Keratinocyte (primary cell): ENCODE data around the gene ZSCAN5B. TPM values are rescaled to one million over a fixed set of nuclear protein-coding genes. Genes with fewer than 3 reads are reported as not detected.

Experiments used
- DNase-seq: peaks from one replicate; pipeline ENCODE4 v3.0.0-alpha.2; 2011; ENCODE audit warnings: low read depth, missing footprints, low spot score
- FAIRE-seq: peaks from 2 replicates; lab custom pipeline; 2011; peaks lifted over from hg19 to GRCh38; lab: Jason Lieb, UNC
- H2AFZ ChIP-seq: 2 replicates; pipeline ENCODE4 v1.6.0; 2012; ENCODE audit warnings: low read length, control low read depth, inconsistent platforms; ENCODE audit not compliant: control insufficient read depth
- H3K27ac ChIP-seq: 2 replicates; pipeline ENCODE4 v1.5.1; 2011; ENCODE audit warnings: low read length; ENCODE audit not compliant: control insufficient read depth, insufficient read depth
- H3K27me3 ChIP-seq: 3 replicates; pipeline ENCODE4 v1.6.0; 2011; ENCODE audit warnings: low read length; ENCODE audit not compliant: control insufficient read depth, insufficient read depth; ENCODE audit errors: extremely low read depth
- H3K36me3 ChIP-seq, 2 experiments: 2 replicates in 1 of 2; 3 replicates in 1 of 2; pipeline ENCODE4 v1.5.1; 2011; ENCODE audit warnings: low read length in 2 of 2, mild to moderate bottlenecking in 1 of 2; ENCODE audit not compliant: control insufficient read depth in 2 of 2, insufficient read depth in 2 of 2; ENCODE audit errors: extremely low read depth in 1 of 2
- H3K4me1 ChIP-seq: 3 replicates; pipeline ENCODE4 v1.5.1; 2011; ENCODE audit warnings: low read length; ENCODE audit not compliant: control insufficient read depth, insufficient read depth; ENCODE audit errors: extremely low read depth
- H3K4me2 ChIP-seq: 3 replicates; pipeline ENCODE4 v1.6.0; 2011; ENCODE audit warnings: low read depth, low read length; ENCODE audit not compliant: control insufficient read depth, insufficient read depth; ENCODE audit errors: extremely low read depth
- H3K4me3 ChIP-seq, 3 experiments: fragments of 200-600 bp in 1 of 3; sonication (generic) in 1 of 3; 2 replicates in 2 of 3; 3 replicates in 1 of 3; pipeline ENCODE4 v1.5.1; 2011 to 2016; ENCODE audit warnings: low read length in 3 of 3, mild to moderate bottlenecking in 3 of 3, control low read depth in 2 of 3, inconsistent platforms in 1 of 3, low read depth in 1 of 3, mixed read lengths in 1 of 3, mixed run types in 1 of 3, moderate library complexity in 1 of 3; ENCODE audit not compliant: control insufficient read depth in 2 of 3, insufficient read depth in 2 of 3; ENCODE audit errors: extremely low read depth in 1 of 3
- H3K79me2 ChIP-seq: 2 replicates; pipeline ENCODE4 v1.6.0; 2012; ENCODE audit warnings: low read length; ENCODE audit not compliant: control insufficient read depth, insufficient read depth
- H3K9ac ChIP-seq: 3 replicates; pipeline ENCODE4 v1.6.0; 2011; ENCODE audit warnings: low read length; ENCODE audit not compliant: control insufficient read depth, insufficient read depth; ENCODE audit errors: extremely low read depth
- H3K9me1 ChIP-seq: 3 replicates; pipeline ENCODE4 v1.6.0; 2011; ENCODE audit warnings: low read length; ENCODE audit not compliant: control insufficient read depth, insufficient read depth; ENCODE audit errors: extremely low read depth
- H3K9me3 ChIP-seq: 2 replicates; pipeline ENCODE4 v1.5.1; 2012; ENCODE audit warnings: low read depth, low read length; ENCODE audit not compliant: control insufficient read depth
- H4K20me1 ChIP-seq: 3 replicates; pipeline ENCODE4 v1.6.0; 2011; ENCODE audit warnings: low read length; ENCODE audit not compliant: control insufficient read depth, insufficient read depth; ENCODE audit errors: extremely low read depth
- EZH2 ChIP-seq: IDR thresholded peaks from one replicate; pipeline ENCODE4 v1.6.1; 2012; ENCODE audit warnings: inconsistent platforms, mild to moderate bottlenecking, low read length, moderate library complexity
- dilution Hi-C: fragments of 300-500 bp; cut with MboI; formaldehyde crosslinking; loops from one replicate; pipeline ENCODE4 v1.7.0; 2020; ENCODE audit warnings: low sequenced_read_pairs; ENCODE audit not compliant: extremely low pct_ligation_motif_present
- polyA plus RNA-seq, 5 experiments: library from polyadenylated mRNA; depleted of rRNA in 3 of 5; stranded (reverse) in 3 of 5; stranded (forward) in 1 of 5; unstranded in 1 of 5; fragments of >200 nt; gene quantifications; 1 replicate in 1 of 5; 2 replicates in 3 of 5; 3 replicates in 1 of 5; pipeline versions ENCODE4 v1.2.1 to v1.2.3, GENCODE V29; 2011 to 2012; ENCODE audit warnings: missing spikeins in 2 of 5, low read depth in 1 of 5, low replicate concordance in 1 of 5
- TF ChIP-seq, protein P1 (sequence below), 3 experiments: IDR thresholded peaks in 1 of 3; conservative IDR thresholded peaks in 1 of 3; optimal IDR thresholded peaks in 1 of 3; 2 replicates in 2 of 3; 3 replicates in 1 of 3; pipeline versions ENCODE3 to v1.5.1; 2011; ENCODE audit warnings: low read length in 3 of 3, mild to moderate bottlenecking in 3 of 3, moderate library complexity in 2 of 3, control low read depth in 1 of 3, inconsistent platforms in 1 of 3; ENCODE audit not compliant: insufficient read depth in 2 of 3; ENCODE audit errors: extremely low read depth in 1 of 3

The ZSCAN5B gene
- polyA plus RNA-seq, 1 donor (not counting 4 experiments of a cell fraction or from before 2014, with no cell fraction given) = not detected

GRCh38 chr19:56148096-56148495, 49.5 kb downstream of the ZSCAN5B start:
- Histone ChIP-seq H3K4me2 (no peak overlapping the region), H3K79me2 (peaks cover 24% of the 10 kb centered on the region), H3K27me3 (no peaks in the 10 kb centered on the region), H3K9ac (no peak overlapping the region), H3K9me3 (no peaks in the 10 kb centered on the region), H3K4me3 (no peak overlapping the region), H3K9me1 (no peaks in the 10 kb centered on the region), H4K20me1 (no peaks in the 10 kb centered on the region), H3K4me1 (no peaks in the 10 kb centered on the region), H3K36me3 (peaks cover 3 to 10% of the 10 kb centered on the region in 2 experiments), H3K27ac (no peak overlapping the region), H2AFZ (no peak overlapping the region)
- TF ChIP-seq, protein P1, sequence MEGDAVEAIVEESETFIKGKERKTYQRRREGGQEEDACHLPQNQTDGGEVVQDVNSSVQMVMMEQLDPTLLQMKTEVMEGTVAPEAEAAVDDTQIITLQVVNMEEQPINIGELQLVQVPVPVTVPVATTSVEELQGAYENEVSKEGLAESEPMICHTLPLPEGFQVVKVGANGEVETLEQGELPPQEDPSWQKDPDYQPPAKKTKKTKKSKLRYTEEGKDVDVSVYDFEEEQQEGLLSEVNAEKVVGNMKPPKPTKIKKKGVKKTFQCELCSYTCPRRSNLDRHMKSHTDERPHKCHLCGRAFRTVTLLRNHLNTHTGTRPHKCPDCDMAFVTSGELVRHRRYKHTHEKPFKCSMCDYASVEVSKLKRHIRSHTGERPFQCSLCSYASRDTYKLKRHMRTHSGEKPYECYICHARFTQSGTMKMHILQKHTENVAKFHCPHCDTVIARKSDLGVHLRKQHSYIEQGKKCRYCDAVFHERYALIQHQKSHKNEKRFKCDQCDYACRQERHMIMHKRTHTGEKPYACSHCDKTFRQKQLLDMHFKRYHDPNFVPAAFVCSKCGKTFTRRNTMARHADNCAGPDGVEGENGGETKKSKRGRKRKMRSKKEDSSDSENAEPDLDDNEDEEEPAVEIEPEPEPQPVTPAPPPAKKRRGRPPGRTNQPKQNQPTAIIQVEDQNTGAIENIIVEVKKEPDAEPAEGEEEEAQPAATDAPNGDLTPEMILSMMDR (optimal IDR thresholded peaks at IDR 0.05 in 1 of 3, IDR thresholded peaks at IDR 0.05 in 1 of 3, conservative IDR thresholded peaks at IDR 0.05 in 1 of 3; ENCODE audit: extremely low read depth in 1 of 3, insufficient read depth in 2 of 3, low read length in 3 of 3) = no peak
- dilution Hi-C loops = no loop called here
- DNase-seq (no peak), FAIRE-seq (no peak)

GRCh38 chr19:56147307-56147706, 50.3 kb downstream of the ZSCAN5B start:
- dilution Hi-C loops = no loop called here
- H3K79me2 ChIP-seq = peaks cover 29% of the 10 kb centered on the region

More at GRCh38 chr19:56147307-56147706, 50.3 kb downstream of the ZSCAN5B start:
- Histone ChIP-seq H3K4me3 (no peak overlapping the region), H2AFZ (no peak overlapping the region), H3K27me3 (no peaks in the 10 kb centered on the region), H3K27ac (no peak overlapping the region), H3K9me1 (no peaks in the 10 kb centered on the region), H3K4me1 (no peaks in the 10 kb centered on the region), H4K20me1 (no peaks in the 10 kb centered on the region), H3K4me2 (no peak overlapping the region), H3K9ac (no peak overlapping the region), H3K9me3 (no peaks in the 10 kb centered on the region), H3K36me3 (peaks cover 9 to 13% of the 10 kb centered on the region in 2 experiments)
- no peak for TF ChIP-seq EZH2
- TF ChIP-seq, protein P1 (optimal IDR thresholded peaks at IDR 0.05 in 1 of 3, IDR thresholded peaks at IDR 0.05 in 1 of 3, conservative IDR thresholded peaks at IDR 0.05 in 1 of 3; ENCODE audit: extremely low read depth in 1 of 3, insufficient read depth in 2 of 3, low read length in 3 of 3) = no peak
- no peak for FAIRE-seq
- no peak for DNase-seq
